T-helper 1 cell treated with Interleukin-12 subunit alpha and Interleukin-12 subunit beta and Interleukin-4 antibody, amounts not matched to agents 30 ng/mL and 1 ng/mL, for 36 hours (primary cell): Measurements from ENCODE around the gene BCL7A. TPM values are rescaled to one million over a fixed set of nuclear protein-coding genes. Genes with fewer than 3 reads are reported as not detected.
"Not testable (repeated sequence)": the region's sequence is repeated elsewhere in the genome, so short reads cannot be mapped to it uniquely, and the experiment has no call there.

ENCODE experiments used
- intact Hi-C: fragments of 100-400 bp; cut with micrococcal nuclease; formaldehyde crosslinking; loops from one replicate; pipeline ENCODE4 v1.15.1; 2024
- total RNA-seq: library from RNA; stranded (reverse); gene quantifications from 2 replicates; pipeline ENCODE4 v1.2.3, GENCODE V29; 2022

Gene BCL7A
- total RNA-seq, 1 donor from 2014 or later = 6.2 TPM

DNA sequence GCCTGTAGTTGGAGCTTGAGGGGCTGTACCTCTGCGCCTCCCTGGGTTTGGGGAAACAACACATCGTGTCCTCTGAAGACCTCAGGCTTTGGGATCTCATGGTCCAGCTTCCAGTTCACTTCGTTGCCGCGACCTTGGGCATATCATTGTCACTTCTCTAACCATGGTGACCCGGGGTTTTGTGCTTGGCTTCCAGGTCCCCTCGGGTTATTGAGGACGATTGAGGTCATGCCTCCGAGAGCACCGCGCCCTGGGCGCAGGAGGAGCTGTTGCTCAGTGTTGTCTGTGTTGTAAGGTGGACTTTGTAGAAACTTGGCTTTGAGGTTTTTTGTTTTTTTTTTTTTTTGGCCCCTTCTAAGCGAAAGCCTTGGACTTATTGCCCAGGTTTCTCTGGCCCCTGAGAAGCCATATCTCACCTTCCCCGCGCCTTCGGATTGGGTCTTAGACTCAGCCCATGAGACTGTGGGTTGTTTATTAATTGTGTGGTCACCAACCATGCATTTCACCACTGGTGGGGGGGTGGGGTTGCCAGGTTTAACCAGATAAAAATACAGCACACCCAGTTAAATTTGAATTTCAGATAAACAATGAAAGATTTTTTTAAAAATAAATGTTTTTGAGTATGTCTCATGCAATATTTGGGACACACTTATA, 2.6 kb downstream of the BCL7A start:
- intact Hi-C loops = loop anchor here (5.0 kb wide), 1 partner anchor 107 kb away; the partner anchor contains the start of gene CFAP251

DNA sequence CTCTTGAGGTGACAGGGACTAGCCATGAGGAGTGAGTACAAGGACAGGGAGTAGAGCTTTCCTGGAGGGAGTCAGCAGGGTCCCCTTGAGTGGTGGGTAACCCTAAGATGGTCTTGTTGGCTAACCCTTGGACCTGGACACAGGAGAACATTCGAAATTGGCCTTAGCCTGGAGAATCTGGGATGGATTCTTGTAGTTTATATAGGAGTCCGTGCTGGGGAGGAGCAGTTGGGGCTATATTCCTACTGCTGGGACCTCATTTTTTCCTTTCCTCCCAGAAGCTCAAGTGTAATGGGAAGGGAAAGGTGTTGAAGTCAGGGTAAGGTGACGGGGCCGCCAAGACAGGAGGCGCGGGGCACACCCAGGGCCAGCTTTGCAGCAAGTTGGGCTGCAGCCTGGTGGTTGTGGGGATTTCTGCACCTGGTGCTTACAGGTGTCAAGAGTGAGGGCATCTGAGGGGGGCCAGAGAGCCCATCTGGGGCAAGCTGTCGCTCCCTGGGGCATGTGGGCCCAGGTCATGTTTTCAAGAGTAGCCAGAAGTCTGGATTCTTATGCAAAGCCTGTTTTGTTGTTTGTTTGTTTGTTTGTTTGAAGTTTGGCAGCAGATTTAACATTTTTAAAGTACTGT, 5.1 kb downstream of the BCL7A start:
- intact Hi-C loops = no loop called here

DNA sequence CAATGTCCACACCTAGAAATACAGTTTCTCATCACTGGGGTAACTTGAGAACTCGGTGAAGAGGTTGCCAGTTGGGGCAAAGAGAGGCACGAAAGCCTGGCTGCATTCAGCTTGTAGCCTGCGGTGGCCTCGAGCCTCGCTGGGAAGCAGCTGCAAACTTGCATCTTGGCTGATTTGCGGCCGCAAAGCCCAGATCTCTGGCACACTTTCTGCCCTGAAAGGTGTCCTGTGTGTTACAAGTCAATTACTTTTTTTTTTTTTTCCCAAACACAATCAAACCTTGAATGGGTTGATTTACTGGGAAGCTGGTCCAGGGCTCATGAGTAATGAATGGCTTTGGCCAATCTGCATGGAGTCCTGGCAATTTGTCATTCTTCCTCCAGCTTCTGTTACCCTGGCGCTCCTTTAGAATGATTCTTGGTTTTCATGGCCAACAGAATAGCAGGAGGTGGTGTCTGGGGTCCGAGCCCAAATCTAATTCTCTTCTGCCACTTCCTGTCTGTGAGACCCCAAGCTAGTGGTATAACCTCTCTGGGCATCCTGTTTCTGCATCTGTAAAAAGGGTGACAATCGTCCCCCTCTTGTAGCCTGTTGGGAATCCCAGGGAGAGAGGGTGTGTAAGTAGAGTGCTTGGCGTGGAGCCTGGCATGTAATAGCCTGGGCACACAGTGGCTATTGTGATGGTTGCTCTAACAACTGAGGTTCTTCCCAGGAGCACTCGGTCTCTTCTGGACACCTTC, 6.7 kb downstream of the BCL7A start:
- intact Hi-C loops = no loop called here

DNA sequence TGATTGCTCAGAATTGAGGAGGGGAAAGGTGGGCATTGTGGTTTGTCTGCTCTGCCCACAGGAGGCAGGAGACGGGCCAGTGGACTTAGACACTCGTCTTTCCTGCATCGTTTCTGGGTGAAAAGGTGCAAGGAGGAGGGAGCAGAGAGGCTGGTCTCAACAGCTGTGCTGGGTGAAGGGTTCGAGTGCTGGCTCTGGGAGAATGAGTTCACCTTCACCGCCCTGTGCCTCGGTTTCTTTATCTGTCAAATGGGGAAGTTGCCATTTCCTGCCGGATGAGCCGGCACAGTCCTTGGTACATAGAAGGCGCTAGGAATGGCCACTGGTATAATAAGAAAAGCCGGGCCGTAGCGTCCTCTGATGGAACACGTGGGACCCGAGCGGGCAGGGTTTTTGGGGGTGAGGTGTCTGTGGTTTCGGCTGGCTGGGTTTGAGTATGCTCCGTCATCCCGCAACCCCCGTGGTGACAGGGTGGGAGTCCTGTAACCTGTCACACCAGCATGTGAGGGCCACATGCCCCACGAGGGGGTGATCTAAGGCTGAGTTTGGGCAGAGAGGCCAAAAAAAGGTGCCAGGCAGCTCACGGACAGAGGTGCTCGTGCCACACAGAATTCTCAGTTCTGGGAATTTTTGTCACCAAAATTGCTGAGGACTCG, 7.3 kb downstream of the BCL7A start:
- intact Hi-C loops = no loop called here

DNA sequence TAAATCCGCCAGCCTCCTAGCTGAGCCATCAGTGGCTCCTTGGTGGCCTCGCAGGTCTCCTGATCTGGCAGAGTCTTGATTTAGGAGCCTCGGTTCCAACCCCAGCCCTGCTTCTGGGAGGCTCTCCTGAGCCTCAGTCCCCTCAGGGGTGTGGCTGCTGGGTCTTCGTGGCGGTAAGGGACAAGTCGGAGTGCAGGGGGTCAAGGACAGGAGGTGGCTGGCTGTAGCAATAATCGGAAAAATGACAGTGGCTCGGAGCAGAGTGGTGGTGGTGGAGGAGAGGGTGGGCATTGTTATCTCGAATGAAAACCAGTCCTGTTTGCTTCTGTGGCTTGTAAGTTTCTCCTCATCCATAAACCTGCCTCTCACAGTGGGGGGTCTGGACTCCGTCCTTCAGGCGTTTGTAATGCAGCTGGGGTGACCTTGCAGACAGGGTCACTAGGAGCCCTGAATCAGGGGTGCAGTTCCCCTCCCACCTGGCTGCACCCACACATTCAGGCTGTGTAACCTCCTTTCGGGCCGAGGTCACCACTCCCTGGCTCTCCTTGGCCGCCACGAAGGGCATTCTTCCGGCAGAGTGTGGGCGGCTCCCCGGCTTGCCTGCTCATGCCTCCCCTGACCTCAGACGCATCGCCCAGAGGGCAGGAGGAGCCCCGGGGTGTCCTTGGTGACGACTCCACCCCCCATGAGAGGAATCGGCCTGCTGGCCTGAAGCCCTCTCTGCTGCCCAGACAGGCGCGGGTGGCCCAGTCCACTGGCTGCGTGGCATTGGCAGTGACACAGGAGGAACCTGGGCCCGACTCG, 8.1 kb downstream of the BCL7A start:
- intact Hi-C loops = no loop called here

DNA sequence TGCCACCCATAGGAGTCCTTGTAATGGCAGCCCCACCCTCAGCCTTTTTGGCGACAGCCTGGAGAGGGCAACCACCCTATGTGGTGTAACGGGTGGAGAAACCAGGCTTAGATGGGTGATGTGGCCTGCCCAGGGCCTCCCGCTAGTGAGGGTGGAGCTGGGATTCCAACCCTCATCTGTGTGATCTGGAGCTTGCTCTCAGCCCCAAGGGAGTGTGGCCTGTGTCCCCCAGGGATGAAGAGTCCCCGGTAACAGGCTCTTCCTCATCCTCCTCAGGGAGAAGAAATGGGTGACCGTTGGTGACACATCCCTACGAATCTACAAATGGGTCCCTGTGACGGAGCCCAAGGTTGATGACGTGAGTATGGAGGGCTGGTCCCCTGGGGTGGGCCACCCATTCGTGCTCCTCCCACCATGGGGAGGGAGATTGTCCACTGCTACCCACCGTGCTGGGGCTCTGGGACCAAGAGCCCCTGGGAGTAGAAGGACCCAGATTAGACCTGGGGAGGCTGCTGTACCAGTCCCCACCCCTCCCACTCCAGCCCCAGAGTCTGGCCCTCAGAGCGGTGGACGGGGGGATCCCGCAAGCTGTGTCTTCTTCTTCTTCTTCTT, 8.8 kb downstream of the BCL7A start:
- intact Hi-C loops = no loop called here

DNA sequence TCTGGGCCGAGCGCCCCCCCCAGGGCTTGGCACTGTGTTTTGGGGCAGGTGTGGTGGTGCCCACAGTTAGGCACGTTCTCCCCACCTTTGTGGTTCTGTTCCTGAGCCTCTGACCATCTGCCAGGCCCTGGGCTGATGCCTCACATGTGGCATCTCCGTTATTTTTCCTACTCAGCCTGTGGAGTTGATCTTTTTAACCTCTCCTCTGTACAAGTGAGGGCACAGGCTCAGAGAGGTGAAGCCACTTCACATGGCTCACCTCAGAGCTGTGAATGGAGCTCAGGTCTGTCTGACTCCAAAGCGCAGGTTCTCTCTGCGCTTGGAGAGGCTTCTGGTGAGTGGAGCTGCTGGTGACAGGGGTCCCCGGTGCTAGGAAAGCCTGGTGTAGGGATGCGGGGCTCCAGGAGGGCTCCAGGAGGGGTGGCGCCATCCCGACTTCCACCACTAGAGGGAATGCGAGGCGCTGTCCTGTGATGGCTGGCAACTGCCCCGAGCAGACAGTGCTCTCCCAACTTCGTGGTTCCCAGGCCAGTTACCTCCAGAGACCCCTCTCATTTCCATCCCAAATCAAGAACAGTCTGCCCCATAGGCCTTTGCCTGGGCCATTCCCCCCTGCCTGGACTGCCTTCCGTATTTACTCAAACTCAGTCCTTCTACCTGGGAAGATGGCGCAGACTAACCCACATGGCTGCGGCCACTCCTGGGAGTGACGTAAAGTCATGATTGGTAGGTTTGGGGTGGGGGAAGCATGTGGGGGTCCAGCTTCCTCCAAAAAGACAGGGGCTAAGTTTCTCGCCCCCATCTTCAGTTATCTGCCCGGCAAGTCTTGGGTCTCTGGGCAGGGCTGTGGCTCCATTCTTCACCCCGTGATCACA, 9.9 kb downstream of the BCL7A start:
- intact Hi-C loops = no loop called here

DNA sequence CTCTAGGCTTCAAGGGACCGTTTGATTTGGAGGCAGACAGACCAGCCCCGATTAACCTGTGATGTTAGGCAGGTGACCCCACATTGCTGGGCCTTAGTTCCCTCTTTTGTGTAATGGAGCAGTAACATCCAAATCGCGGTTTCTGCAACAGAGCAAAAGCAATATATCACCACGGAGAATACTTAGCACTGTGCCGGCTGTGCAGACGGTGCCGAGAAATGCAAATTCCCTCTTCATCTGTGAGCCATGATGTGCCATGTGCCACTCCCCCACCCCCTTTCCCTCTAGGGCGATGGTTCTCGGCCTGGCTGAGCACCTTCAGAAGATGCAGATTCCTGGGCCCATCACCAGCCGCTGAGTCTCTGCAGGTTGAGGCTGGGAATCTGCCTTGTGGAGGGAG, 10.9 kb downstream of the BCL7A start:
- intact Hi-C loops = no loop called here

DNA sequence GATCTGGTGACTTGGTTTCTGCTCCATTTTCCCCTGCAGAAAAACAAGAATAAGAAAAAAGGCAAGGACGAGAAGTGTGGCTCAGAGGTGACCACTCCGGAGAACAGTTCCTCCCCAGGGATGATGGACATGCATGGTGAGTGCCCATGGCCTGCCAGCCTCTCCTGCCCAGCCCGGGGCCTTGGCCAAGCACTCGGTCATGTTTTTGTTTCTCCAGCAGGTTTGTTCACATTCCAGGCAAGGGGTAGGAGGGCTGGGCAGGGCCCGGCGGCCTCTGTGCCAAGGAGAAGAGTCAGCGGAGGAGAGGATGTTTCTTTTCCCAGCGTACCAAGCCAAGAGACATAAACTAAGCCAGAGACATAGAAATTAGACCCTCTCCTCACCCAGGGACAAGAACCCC, 13.6 kb downstream of the BCL7A start:
- intact Hi-C loops = no loop called here

DNA sequence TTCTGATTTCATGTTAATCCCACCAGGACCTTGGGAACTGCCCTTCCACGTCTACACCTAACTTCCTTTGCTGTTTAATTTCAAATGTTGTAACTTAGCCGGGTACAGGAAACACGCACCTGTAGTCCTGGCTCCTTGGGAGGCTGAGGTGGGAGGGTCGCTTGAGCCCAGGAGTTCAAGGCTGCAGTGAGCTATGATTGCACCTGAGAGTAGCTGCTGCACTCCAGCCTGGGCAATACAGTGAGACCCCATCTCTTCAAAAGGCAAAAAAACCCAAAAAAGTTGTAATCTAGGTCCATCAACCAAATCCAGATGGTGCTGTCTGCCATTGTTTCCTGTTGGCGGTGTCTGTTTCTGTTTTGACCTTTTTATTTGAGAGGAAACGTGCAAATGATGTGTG, 14.5 kb downstream of the BCL7A start:
- intact Hi-C loops = no loop called here

DNA sequence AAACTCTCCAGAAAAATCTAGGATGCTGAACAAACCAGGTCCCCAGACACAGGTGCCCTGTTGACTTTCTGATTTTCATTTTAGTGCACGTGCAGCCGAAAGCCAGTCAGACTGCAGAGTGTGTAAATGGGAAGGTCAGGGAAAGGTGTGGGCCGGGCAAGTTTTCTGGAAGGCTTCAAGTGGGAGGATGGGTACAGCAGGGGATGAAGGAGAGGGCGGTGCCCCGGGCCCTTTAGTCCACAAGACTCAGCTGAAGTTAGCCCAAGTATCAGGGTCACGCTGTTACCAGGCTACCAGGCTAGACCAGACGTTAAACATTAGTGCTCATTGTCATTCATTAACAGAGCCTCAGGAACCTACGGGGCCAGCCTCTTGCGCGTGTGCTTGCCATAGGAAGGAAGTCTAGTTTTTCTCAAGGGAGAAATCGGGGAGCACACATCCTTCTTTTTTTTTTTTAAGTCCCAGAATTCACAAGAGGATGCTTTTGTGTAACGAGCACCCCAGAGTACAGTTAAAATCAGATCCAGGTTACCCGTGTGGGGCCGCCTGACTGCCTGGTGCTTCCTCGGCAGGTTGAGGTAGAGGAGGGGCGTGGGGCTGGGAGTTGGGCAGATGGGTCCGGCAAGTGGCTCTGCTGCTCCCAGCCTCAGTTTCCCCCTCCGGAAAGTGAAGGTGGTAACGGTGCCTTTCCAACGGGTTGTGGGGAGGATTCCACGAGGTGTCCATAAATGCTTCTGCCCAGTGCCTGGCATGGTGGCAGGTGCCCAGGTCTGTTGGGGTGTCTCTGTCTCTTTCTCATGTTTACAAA, 19.1 kb downstream of the BCL7A start:
- intact Hi-C loops = no loop called here

DNA sequence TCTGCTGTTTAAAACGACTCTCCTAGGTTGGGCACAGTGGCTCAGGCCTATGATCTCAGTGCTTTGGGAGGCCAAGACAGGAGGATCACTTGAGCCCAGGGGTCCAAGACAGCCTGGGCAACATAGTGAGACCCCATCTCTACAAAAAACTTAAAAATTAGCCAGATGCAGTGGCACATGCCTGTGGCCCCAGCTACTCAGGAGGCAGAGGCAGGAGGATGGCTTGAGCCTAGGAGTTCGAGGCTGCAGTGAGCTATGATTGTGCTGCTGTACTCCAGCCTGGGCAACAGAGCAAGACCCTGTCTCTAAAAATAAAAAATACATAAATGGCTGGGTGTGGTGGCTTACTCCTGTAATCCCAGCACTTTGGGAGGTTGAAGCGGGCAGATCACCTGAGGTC, 19.8 kb downstream of the BCL7A start:
- intact Hi-C loops = not testable (repeated sequence)

DNA sequence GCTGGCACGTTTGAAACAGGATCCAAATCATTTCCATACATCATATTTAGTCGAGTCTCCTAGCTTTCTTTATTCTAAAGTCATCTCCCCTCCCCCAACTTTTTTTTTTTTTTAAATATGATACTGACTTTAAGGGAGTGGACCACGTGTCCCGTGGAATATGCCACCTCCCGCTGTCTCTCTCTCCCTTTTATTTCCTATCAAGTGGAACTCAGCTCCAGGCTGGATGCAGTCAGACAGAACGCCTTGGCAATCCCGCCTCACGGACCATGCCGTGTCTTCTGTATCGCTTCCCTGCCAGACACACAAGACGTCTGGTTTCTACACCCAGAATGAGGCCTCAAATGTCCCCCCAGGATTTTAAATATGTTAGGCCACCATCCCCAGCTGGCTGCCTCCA, 21.2 kb downstream of the BCL7A start:
- intact Hi-C loops = no loop called here

DNA sequence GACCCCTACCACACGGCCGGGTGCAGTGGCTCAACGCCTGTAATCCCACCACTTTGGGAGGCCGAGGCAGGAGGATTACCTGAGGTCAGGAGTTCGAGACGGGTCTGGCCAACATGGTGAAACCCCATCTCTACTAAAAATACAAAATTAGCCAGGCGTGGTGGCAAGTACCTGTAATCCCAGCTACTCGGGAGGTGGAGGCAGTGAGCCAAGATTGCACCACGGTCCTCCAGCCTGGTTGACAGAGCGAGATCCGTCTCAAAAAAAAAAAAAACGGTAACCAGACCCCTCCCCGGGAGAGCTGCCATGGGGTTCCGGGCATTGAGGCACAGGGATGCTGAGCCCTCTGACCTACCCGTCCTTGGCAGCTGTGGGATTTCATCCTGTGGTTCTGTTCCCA, 21.8 kb downstream of the BCL7A start:
- intact Hi-C loops = no loop called here

DNA sequence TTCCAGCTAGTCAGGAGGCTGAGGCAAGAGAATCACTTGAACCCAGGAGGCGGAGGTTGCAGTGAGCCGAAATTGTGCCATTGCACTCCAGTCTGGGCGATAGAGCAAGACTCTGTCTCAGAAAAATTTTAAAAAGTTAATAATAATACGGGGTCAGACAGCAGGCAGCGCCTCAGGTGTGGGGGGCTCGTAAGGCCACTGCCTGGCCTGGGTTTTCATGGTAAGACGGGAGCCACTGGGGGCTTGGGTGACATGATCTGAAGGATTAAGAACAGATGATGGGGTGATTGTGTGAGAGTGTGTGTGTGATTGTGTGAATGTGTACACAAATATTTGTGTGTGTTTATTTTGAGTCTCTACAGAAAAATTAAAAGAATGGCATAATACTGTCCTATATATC, 23.6 kb downstream of the BCL7A start:
- intact Hi-C loops = no loop called here

DNA sequence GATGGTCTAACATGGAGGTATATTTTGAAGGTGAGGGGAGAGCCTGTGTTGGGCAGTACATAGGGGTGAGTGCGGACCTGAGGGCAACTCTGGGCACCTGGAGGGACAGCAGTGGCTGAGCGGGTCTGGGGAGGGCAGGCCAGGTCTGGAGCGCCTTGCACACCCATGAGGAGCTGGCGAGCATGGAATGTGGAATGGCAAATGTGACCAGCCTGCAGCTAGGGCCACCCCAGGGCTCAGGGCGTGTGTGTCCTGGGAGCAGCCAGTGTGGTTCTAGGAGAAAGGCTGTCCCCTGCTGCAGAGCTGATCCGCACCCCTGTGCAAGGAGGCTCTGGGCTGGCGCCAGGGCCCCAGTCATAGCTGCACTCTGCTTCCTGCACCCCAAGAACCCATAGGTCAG, 24.5 kb downstream of the BCL7A start:
- intact Hi-C loops = no loop called here

DNA sequence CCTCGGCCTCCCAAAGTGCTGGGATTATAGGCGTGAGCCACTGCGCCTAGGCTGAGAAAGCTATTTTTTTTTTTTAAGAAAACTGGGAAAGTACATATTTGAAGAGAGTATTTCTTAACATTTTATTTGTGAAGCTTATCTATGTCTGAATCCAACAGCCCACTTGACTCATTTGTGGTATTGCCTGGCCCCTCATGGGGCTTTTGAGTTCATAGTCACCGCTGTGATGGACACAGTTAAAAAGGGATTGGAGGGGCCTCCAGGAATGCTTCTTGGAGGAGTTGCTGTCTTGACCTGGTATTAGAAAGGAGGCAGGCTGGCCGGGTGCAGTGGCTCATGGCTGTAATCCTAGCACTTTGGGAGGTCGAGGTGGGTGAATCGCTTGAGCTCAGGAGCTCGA, 26.5 kb downstream of the BCL7A start:
- intact Hi-C loops = no loop called here

DNA sequence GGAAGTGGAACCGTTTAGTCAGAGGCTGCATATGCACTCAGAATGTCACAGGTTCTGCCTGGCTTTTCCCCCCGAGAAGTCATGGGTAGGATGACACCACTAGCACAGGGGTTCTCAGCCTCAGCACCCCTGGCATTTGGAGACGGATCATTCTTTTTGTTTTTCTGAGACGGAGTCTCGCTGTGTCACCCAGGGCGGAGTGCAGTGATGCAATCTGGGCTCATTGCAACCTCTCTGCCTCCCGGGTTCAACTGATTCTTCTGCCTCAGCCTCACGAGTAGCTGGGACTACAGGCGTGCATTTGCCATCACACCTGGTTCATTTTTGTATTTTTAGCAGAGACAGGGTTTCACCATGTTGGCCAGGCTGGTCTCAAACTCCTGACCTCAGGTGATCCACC, 28.1 kb downstream of the BCL7A start:
- intact Hi-C loops = no loop called here

DNA sequence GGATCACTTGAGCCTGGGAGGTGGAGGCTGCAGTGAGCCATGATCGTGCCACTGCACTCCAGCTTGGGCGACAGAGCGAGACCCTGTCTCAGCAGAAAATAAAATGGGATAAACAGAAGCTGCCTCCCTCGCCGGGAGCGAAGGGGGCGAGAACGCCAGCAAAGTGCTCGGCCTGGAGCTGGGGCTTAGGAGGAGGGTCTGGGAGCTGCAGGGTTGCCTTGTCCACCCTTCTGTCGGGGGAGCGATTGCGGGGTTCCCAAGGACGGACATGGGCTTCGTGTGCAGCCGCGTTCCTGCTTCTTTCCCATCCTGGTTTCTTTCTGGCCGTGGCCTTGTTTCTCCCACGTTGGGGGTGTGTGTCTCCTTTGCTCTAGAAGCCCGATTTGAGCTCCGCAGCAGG, 29.0 kb downstream of the BCL7A start:
- intact Hi-C loops = no loop called here
